ENCODE data around the gene POLR2A. TPM values are rescaled to one million over a fixed set of nuclear protein-coding genes. Genes with fewer than 3 reads are reported as not detected.

Gene POLR2A
- total RNA-seq, 4 donors from 2014 or later: 94.6 to 204 (median 157) TPM

- no peak for DNase-seq
- no peaks in the 10 kb centered on the region for H3K27me3 ChIP-seq
- no peaks in the 10 kb centered on the region for H3K4me1 ChIP-seq
- H3K36me3 ChIP-seq: no peaks in the 10 kb centered on the region
- no peak for TF ChIP-seq CTCF (IDR thresholded peaks at IDR 0.05)
- TF ChIP-seq POLR2A (IDR thresholded peaks at IDR 0.05): no peak
- peaks cover 0 to 13% (median 0%) of the 10 kb centered on the region in 4 donors for H3K9me3 ChIP-seq
- no peak overlapping the region for H3K4me3 ChIP-seq
- no peak overlapping the region for H3K27ac ChIP-seq
These were observed 53.9 kb downstream of the POLR2A start for GRCh38 chr17:7538050-7538449.

GRCh38 chr17:7538891-7539545 lies 54.9 kb downstream of the POLR2A start:
- no peaks in the 10 kb centered on the region for H3K4me1 ChIP-seq
- H3K27ac ChIP-seq: no peak overlapping the region
- DNase-seq: no peak
- TF ChIP-seq POLR2A (IDR thresholded peaks at IDR 0.05) (no peak), CTCF (IDR thresholded peaks at IDR 0.05) (no peak)
- H3K9me3 ChIP-seq: peaks cover 0 to 13% (median 0%) of the 10 kb centered on the region in 4 donors
- no peak overlapping the region for H3K4me3 ChIP-seq
- no peaks in the 10 kb centered on the region for H3K27me3 ChIP-seq
- no peaks in the 10 kb centered on the region for H3K36me3 ChIP-seq

- Histone ChIP-seq H3K27ac (no peak overlapping the region), H3K9me3 (peaks cover 0 to 13% (median 0%) of the 10 kb centered on the region in 4 donors)
These were observed 57.0 kb downstream of the POLR2A start for GRCh38 chr17:7541074-7541621.

GRCh38 chr17:7544911-7545310 lies 60.7 kb downstream of the POLR2A start:
- Histone ChIP-seq H3K36me3 (no peaks in the 10 kb centered on the region), H3K9me3 (no peaks in the 10 kb centered on the region), H3K27me3 (no peaks in the 10 kb centered on the region), H3K27ac (no peak overlapping the region), H3K4me3 (no peak overlapping the region), H3K4me1 (peaks cover 0 to 13% (median 9%) of the 10 kb centered on the region in 4 donors)
- DNase-seq: no peak
- no peak for TF ChIP-seq CTCF (IDR thresholded peaks at IDR 0.05)

More at GRCh38 chr17:7541074-7541621, 57.0 kb downstream of the POLR2A start:
- H3K4me3 ChIP-seq: no peak overlapping the region
- no peaks in the 10 kb centered on the region for H3K27me3 ChIP-seq
- no peak for DNase-seq
- no peaks in the 10 kb centered on the region for H3K36me3 ChIP-seq
- no peaks in the 10 kb centered on the region for H3K4me1 ChIP-seq
- no peak for TF ChIP-seq POLR2A (IDR thresholded peaks at IDR 0.05)

- TF ChIP-seq CTCF (IDR thresholded peaks at IDR 0.05) (peak in 3 of 6 experiments; percentile 5 to 16 (median 10)), POLR2A (IDR thresholded peaks at IDR 0.05) (peak in 1 of 2 donors; percentile 40)
- Histone ChIP-seq H3K36me3 (no peaks in the 10 kb centered on the region), H3K27ac (peak within 1 kb of the TSS; percentile 85 to 94 (median 92)), H3K4me3 (peak within 1 kb of the TSS; percentile 64 to 80 (median 72)), H3K9me3 (no peaks in the 10 kb centered on the region), H3K27me3 (no peaks in the 10 kb centered on the region), H3K4me1 (peaks cover 0 to 19% (median 13%) of the 10 kb centered on the region in 4 donors)
- DNase-seq: peak; percentile 74 to 88 (median 81)
These were observed 64.6 kb downstream of the POLR2A start, which contains the start of gene TNFSF12 for GRCh38 chr17:7548585-7549400. TSS of gene TNFSF12 (plus strand) at chr17:7549058. CDS start at chr17:7549154, 96 bp downstream.

Small RNA genes within 50 kb of the gene (small RNA-seq; reads per million reads assigned to genes)
- gene RF00019: 0 reads per million in 2 donors

Other genes with a start within 250 kb of the POLR2A start
- gene DVL2, start 249.8 kb upstream of the POLR2A start, total RNA-seq: 10 to 100 TPM; 42.1 to 61.9 (median 50.1) TPM
- gene PHF23, start 244.9 kb upstream of the POLR2A start, total RNA-seq: 10 to 100 TPM; 22.2 to 38.8 (median 35.1) TPM
- gene GABARAP, start 241.9 kb upstream of the POLR2A start, total RNA-seq: 100 to 1,000 TPM; 288 to 521 (median 367) TPM
- 10 to 100 TPM; 55.3 to 86.9 (median 76.4) TPM for gene CTDNEP1, start 232.6 kb upstream of the POLR2A start, total RNA-seq
- 10 to 100 TPM; 15.1 to 75.1 (median 29.0) TPM for gene ELP5, start 232.2 kb upstream of the POLR2A start, total RNA-seq
- gene CLDN7, start 221.9 kb upstream of the POLR2A start, total RNA-seq: 1,000 to 10,000 TPM in 1 of 4 donors, 100 to 1,000 TPM in 2, 10 to 100 TPM in 1; 80.0 to 1,052 (median 864) TPM
- gene SLC2A4, start 202.6 kb upstream of the POLR2A start, total RNA-seq: 1 to 10 TPM in 3 of 4 donors, not detected in 1; 1.1 to 7.6 (median 4.8) TPM
- 10 to 100 TPM; 20.7 to 70.0 (median 24.6) TPM for gene YBX2, start 189.7 kb upstream of the POLR2A start, total RNA-seq
- 100 to 1,000 TPM in 3 of 4 donors, 10 to 100 TPM in 1; 94.4 to 128 (median 120) TPM for gene EIF5A, start 176.7 kb upstream of the POLR2A start, total RNA-seq
- 100 to 1,000 TPM in 1 of 4 donors, 10 to 100 TPM in 3; 93.2 to 148 (median 94.2) TPM for gene GPS2, start 169.0 kb upstream of the POLR2A start, total RNA-seq
- gene NEURL4, start 155.0 kb upstream of the POLR2A start, total RNA-seq: 10 to 100 TPM; 23.3 to 69.0 (median 53.9) TPM
- gene ACAP1, start 147.8 kb upstream of the POLR2A start, total RNA-seq: 100 to 1,000 TPM in 1 of 4 donors, 10 to 100 TPM in 3; 15.6 to 696 (median 24.0) TPM
- gene KCTD11, start 132.2 kb upstream of the POLR2A start, total RNA-seq: 1 to 10 TPM; 2.5 to 8.9 (median 7.1) TPM
- not detected for gene TMEM95, start 129.2 kb upstream of the POLR2A start, total RNA-seq
- gene TNK1, start 103.3 kb upstream of the POLR2A start, total RNA-seq: 10 to 100 TPM; 19.8 to 54.4 (median 44.4) TPM
- 10 to 100 TPM; 10.7 to 38.8 (median 21.9) TPM for gene PLSCR3, start 89.8 kb upstream of the POLR2A start, total RNA-seq
- gene TMEM256, start 80.3 kb upstream of the POLR2A start, total RNA-seq: 100 to 1,000 TPM in 2 of 4 donors, 10 to 100 TPM in 2; 37.1 to 334 (median 126) TPM
- gene NLGN2, start 76.5 kb upstream of the POLR2A start, total RNA-seq: 1 to 10 TPM in 3 of 4 donors, under 1 TPM in 1; 0.88 to 9.9 (median 5.8) TPM
- gene SPEM1, start 64.0 kb upstream of the POLR2A start, total RNA-seq: not detected
- gene SPEM2, start 58.8 kb upstream of the POLR2A start, total RNA-seq: not detected
- not detected for gene SPEM3, start 55.5 kb upstream of the POLR2A start, total RNA-seq
- gene TMEM102, start 48.9 kb upstream of the POLR2A start, total RNA-seq: 10 to 100 TPM in 3 of 4 donors, 1 to 10 TPM in 1; 4.1 to 21.7 (median 17.0) TPM
- 1 to 10 TPM in 1 of 4 donors, not detected in 3; 1.0 TPM for gene FGF11, start 44.9 kb upstream of the POLR2A start, total RNA-seq
- gene CHRNB1, start 39.3 kb upstream of the POLR2A start, total RNA-seq: 1 to 10 TPM; 4.0 to 9.1 (median 5.8) TPM
- 10 to 100 TPM; 15.1 to 27.3 (median 24.5) TPM for gene ZBTB4, start 4.7 kb upstream of the POLR2A start, total RNA-seq
- not detected for gene SLC35G6, start 2.9 kb upstream of the POLR2A start, total RNA-seq
- 10 to 100 TPM in 3 of 4 donors, 1 to 10 TPM in 1; 7.6 to 58.6 (median 15.2) TPM for gene TNFSF12, start 64.7 kb downstream of the POLR2A start, total RNA-seq
- 10 to 100 TPM in 3 of 4 donors, 1 to 10 TPM in 1; 5.0 to 54.4 (median 38.7) TPM for gene TNFSF13, start 74.4 kb downstream of the POLR2A start, total RNA-seq
- gene SENP3, start 77.6 kb downstream of the POLR2A start, total RNA-seq: 10 to 100 TPM; 31.4 to 47.7 (median 43.7) TPM
- gene CD68, start 95.3 kb downstream of the POLR2A start, total RNA-seq: 100 to 1,000 TPM in 3 of 4 donors, 10 to 100 TPM in 1; 42.1 to 149 (median 124) TPM
- 100 to 1,000 TPM in 3 of 4 donors, 10 to 100 TPM in 1; 37.1 to 236 (median 125) TPM for gene MPDU1, start 99.5 kb downstream of the POLR2A start, total RNA-seq
- gene SOX15, start 105.7 kb downstream of the POLR2A start, total RNA-seq: 1 to 10 TPM in 3 of 4 donors, not detected in 1; 1.9 to 2.7 (median 2.4) TPM
- 10 to 100 TPM; 28.8 to 38.1 (median 30.4) TPM for gene FXR2, start 130.5 kb downstream of the POLR2A start, total RNA-seq
- 100 to 1,000 TPM; 144 to 303 (median 229) TPM for gene SAT2, start 143.5 kb downstream of the POLR2A start, total RNA-seq
- 10 to 100 TPM in 2 of 4 donors, 1 to 10 TPM in 2; 2.1 to 38.0 (median 16.3) TPM for gene SHBG, start 145.8 kb downstream of the POLR2A start, total RNA-seq
- gene ATP1B2, start 166.6 kb downstream of the POLR2A start, total RNA-seq: under 1 TPM in 1 of 4 donors, not detected in 3; 0.47 TPM
- gene TP53, start 203.1 kb downstream of the POLR2A start, total RNA-seq: 10 to 100 TPM; 19.6 to 27.7 (median 25.1) TPM
- 1 to 10 TPM; 4.6 to 9.3 (median 6.2) TPM for gene WRAP53, start 204.1 kb downstream of the POLR2A start, total RNA-seq
- gene EFNB3, start 220.8 kb downstream of the POLR2A start, total RNA-seq: under 1 TPM in 1 of 4 donors, not detected in 3; 0.27 TPM
- under 1 TPM in 2 of 4 donors, not detected in 2; 0.18 to 0.83 TPM for gene DNAH2, start 233.4 kb downstream of the POLR2A start, total RNA-seq

All from Peyer's patch (tissue), 4 donors.